Epithelial cell of prostate (primary cell): ENCODE data around the gene BRD4.

Experiments
- DNase-seq: peaks from one replicate; pipeline ENCODE4 v3.0.0-alpha.2; 2011; ENCODE audit warnings: low read depth, low spot score
- H3K27ac ChIP-seq: fragments of 450-650 bp; 2 replicates; pipeline ENCODE4 v1.5.1; 2017; ENCODE audit warnings: mild to moderate bottlenecking

The BRD4 gene

GRCh38 chr19:15332311-15332996 is at the start of gene BRD4:
BRD4 (minus strand) TSS chr19:15332539; CDS start chr19:15273099, 59,440 bp downstream.
- DNase-seq = no peak
- peak within 1 kb of the TSS; percentile 97 for H3K27ac ChIP-seq

- DNase-seq = no peak
- H3K27ac ChIP-seq = peak overlapping the region; percentile 93
These were observed 49.5 kb upstream of the BRD4 start for GRCh38 chr19:15381864-15382263.

- peak overlapping the region; percentile 93 for H3K27ac ChIP-seq
- no peak for DNase-seq
These were observed 49.1 kb upstream of the BRD4 start for GRCh38 chr19:15381429-15381828.

GRCh38 chr19:15379999-15380647 is 47.8 kb upstream of the BRD4 start:
- H3K27ac ChIP-seq = peak overlapping the region; percentile 93
- DNase-seq = peak; percentile 22

- peak within 1 kb of the TSS; percentile 93 for H3K27ac ChIP-seq
- peak; percentile 93 for DNase-seq
These were observed 47.0 kb upstream of the BRD4 start, which contains the start of gene AKAP8 for GRCh38 chr19:15379083-15379998. AKAP8 (minus strand) TSS chr19:15379787; CDS start chr19:15379731, 56 bp downstream.

- H3K27ac ChIP-seq = peak overlapping the region; percentile 93
- DNase-seq = no peak
These were observed 46.3 kb upstream of the BRD4 start for GRCh38 chr19:15378534-15379082.

GRCh38 chr19:15374796-15375440 is 42.6 kb upstream of the BRD4 start:
- no peak overlapping the region for H3K27ac ChIP-seq
- DNase-seq = no peak

- no peak for DNase-seq
- H3K27ac ChIP-seq = no peak overlapping the region
These were observed 41.8 kb upstream of the BRD4 start for GRCh38 chr19:15374105-15374651.

GRCh38 chr19:15373644-15374043 is 41.3 kb upstream of the BRD4 start:
- DNase-seq = no peak
- no peak overlapping the region for H3K27ac ChIP-seq

GRCh38 chr19:15372891-15373301 is 40.6 kb upstream of the BRD4 start:
- DNase-seq = no peak
- no peak overlapping the region for H3K27ac ChIP-seq

GRCh38 chr19:15372470-15372869 is 40.1 kb upstream of the BRD4 start:
- no peak overlapping the region for H3K27ac ChIP-seq
- DNase-seq = no peak

- DNase-seq = no peak
- H3K27ac ChIP-seq = no peak overlapping the region
These were observed 39.5 kb upstream of the BRD4 start for GRCh38 chr19:15371786-15372380.

GRCh38 chr19:15371119-15371518 is 38.8 kb upstream of the BRD4 start:
- H3K27ac ChIP-seq = no peak overlapping the region
- DNase-seq = no peak

GRCh38 chr19:15369594-15369891 is 37.2 kb upstream of the BRD4 start:
- DNase-seq = no peak
- H3K27ac ChIP-seq = no peak overlapping the region

- H3K27ac ChIP-seq = no peak overlapping the region
These were observed 36.7 kb upstream of the BRD4 start for GRCh38 chr19:15368798-15369593.

GRCh38 chr19:15368051-15368632 is 35.8 kb upstream of the BRD4 start:
- H3K27ac ChIP-seq = no peak overlapping the region
- DNase-seq = no peak

More at GRCh38 chr19:15368798-15369593, 36.7 kb upstream of the BRD4 start:
- DNase-seq = no peak

GRCh38 chr19:15367439-15367838 is 35.1 kb upstream of the BRD4 start:
- DNase-seq = no peak
- H3K27ac ChIP-seq = no peak overlapping the region

GRCh38 chr19:15365264-15365663 is 32.9 kb upstream of the BRD4 start:
- H3K27ac ChIP-seq = no peak overlapping the region
- DNase-seq = no peak
